Breast epithelium (tissue), 3 donors: ENCODE results near the gene FXYD3.

Experiments used
- CTCF ChIP-seq, 3 donors: fragments of 450-650 bp; IDR thresholded peaks; one replicate each; pipeline ENCODE4 v1.5.1; 2016 to 2017; ENCODE audit warnings: antibody characterized with exemption in 3 of 3, mild to moderate bottlenecking in 3 of 3, moderate library complexity in 3 of 3
- POLR2A ChIP-seq: fragments of 450-650 bp; IDR thresholded peaks from one replicate; pipeline ENCODE4 v1.6.1; 2016; ENCODE audit warnings: antibody characterized with exemption, mild to moderate bottlenecking, moderate library complexity
- POLR2AphosphoS5 ChIP-seq, 3 donors: sonication (generic); formaldehyde crosslinking; IDR thresholded peaks; one replicate each; pipeline ENCODE4 v1.6.1; 2017; ENCODE audit warnings: antibody characterized with exemption in 3 of 3

DNA sequence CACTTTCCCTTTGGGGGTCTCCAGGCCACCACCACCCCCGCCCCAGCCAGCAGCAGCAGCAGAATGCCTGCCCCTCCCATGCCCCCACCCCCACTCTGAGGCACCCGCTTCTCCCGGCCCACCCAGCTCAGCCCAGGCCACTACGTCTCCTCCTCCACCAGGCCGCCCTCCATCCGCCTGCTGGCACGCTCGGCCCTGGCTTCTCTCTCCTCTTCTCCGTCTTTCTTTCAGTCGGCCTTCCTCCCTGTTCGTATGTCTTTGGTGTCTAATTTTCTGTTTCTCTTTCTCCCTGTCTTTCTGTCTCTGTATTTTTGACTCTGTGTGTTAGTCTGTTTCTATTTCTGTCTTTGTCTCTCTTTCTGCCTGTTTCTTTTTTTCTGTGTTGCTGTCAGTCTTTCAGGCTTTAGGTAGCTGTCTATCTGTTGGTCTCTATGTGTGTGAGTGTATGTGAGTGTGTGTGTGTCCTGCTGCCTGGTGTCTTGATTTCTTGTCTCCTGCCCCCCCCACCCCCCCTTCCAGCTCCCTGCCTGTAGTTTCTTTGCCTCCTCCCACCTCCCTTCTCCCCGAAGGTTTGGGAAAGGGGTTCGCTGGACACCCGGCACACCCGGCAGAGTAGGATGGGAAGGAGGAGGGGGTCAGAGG is 19.1 kb downstream of the FXYD3 start, which contains the start of gene LGI4:
- TF ChIP-seq CTCF (IDR thresholded peaks at IDR 0.05) (no peak), POLR2A (no peak), POLR2AphosphoS5 (IDR thresholded peaks at IDR 0.05) (no peak)
